Neural cell (in vitro differentiated cells): ENCODE results near the gene PLEKHA3.

Experiments
- CTCF ChIP-seq: fragments of 450-650 bp; IDR thresholded peaks from 2 replicates; pipeline ENCODE4 v1.5.1; 2014; ENCODE audit warnings: antibody characterized with exemption, mild to moderate bottlenecking, moderate library complexity; ENCODE audit not compliant: poor library complexity, severe bottlenecking
- EZH2 ChIP-seq: fragments of 200-600, 300-800 bp; shearing (Covaris generic), sonication (generic); IDR thresholded peaks from 2 replicates; pipeline ENCODE4 v1.6.1; 2014; ENCODE audit warnings: antibody characterized with exemption, low read length, borderline replicate concordance, mild to moderate bottlenecking; ENCODE audit not compliant: insufficient read depth, poor library complexity, severe bottlenecking
- POLR2AphosphoS5 ChIP-seq: IDR thresholded peaks from 2 replicates; pipeline ENCODE4 v1.6.1; 2012
- TF ChIP-seq, protein P1 (sequence below): IDR thresholded peaks from 2 replicates; pipeline ENCODE4 v1.6.1; 2012; ENCODE audit warnings: borderline replicate concordance

DNA sequence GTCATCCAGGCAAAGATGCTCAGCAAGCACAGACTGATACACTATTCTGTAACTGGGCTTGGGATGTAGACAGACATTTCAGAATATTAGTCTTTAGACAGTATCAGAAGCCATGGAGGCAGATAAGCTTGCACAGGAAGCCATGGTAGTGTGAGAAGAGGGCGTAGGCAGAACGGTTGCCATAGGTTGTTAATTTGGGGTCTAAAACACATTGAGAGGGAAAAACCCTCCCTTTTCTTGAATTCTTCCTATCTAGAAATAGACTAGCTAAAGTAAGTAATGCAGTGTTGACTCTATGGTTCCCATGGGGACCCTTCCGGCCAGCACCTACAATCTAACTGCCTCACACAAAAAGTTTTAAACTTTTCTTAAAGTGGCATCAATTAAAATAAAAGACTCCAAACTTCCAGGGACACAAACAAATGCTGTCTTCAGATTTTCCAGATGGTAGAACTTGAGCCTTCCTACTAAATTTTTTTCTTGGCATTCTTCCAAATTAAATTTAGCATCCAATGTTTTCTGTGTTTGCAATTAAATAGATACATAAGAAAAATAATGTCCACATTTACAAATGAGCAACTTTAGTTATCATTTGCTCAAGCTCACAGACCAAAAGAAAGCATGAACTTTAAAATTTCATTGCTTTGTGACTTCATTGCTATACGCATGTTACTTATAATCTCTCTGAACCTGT lies 31.1 kb upstream of the PLEKHA3 start:
- TF ChIP-seq CTCF (no peak), EZH2 (no peak), POLR2AphosphoS5 (no peak)
- TF ChIP-seq, protein P1, sequence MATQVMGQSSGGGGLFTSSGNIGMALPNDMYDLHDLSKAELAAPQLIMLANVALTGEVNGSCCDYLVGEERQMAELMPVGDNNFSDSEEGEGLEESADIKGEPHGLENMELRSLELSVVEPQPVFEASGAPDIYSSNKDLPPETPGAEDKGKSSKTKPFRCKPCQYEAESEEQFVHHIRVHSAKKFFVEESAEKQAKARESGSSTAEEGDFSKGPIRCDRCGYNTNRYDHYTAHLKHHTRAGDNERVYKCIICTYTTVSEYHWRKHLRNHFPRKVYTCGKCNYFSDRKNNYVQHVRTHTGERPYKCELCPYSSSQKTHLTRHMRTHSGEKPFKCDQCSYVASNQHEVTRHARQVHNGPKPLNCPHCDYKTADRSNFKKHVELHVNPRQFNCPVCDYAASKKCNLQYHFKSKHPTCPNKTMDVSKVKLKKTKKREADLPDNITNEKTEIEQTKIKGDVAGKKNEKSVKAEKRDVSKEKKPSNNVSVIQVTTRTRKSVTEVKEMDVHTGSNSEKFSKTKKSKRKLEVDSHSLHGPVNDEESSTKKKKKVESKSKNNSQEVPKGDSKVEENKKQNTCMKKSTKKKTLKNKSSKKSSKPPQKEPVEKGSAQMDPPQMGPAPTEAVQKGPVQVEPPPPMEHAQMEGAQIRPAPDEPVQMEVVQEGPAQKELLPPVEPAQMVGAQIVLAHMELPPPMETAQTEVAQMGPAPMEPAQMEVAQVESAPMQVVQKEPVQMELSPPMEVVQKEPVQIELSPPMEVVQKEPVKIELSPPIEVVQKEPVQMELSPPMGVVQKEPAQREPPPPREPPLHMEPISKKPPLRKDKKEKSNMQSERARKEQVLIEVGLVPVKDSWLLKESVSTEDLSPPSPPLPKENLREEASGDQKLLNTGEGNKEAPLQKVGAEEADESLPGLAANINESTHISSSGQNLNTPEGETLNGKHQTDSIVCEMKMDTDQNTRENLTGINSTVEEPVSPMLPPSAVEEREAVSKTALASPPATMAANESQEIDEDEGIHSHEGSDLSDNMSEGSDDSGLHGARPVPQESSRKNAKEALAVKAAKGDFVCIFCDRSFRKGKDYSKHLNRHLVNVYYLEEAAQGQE: no peak
